H1 (cell line): ENCODE data around the gene SIPA1L3. TPM values are rescaled to one million over a fixed set of nuclear protein-coding genes. Genes with fewer than 3 reads are reported as not detected.
A peak's percentile ranks its signal among the peaks of the same experiment; 100 is the strongest.

Experiments used
- CTCF ChIA-PET: fragments of 300-600 bp; sonication (Branson Sonifier 250); formaldehyde crosslinking; loops from one replicate; lab custom pipeline; 2021; ENCODE audit not compliant: partially characterized antibody; lab: Charles Lee
- POLR2A ChIA-PET: fragments of 300-600 bp; sonication (Branson Sonifier 250); formaldehyde crosslinking; loops from one replicate; lab custom pipeline; 2021; ENCODE audit warnings: inconsistent platforms; ENCODE audit not compliant: partially characterized antibody; lab: Charles Lee
- DNase-seq, 2 experiments: peaks; one replicate each; pipeline versions ENCODE4 v3.0.0 to v3.0.0-alpha.2; 2010 to 2022; ENCODE audit warnings: low spot score in 2 of 2, low read depth in 1 of 2, mixed read lengths in 1 of 2
- FAIRE-seq: peaks from 2 replicates; lab custom pipeline; 2011; peaks lifted over from hg19 to GRCh38; lab: Jason Lieb, UNC
- H2AFZ ChIP-seq: 2 replicates; pipeline ENCODE4 v1.8.1; 2012; ENCODE audit warnings: low read length, inconsistent platforms
- H2AK5ac ChIP-seq: 2 replicates; pipeline ENCODE4 v1.6.1; 2013; ENCODE audit warnings: low read depth, low read length
- H2BK120ac ChIP-seq: replicated peaks from 2 replicates; pipeline ENCODE3; 2013; ENCODE audit warnings: low read depth, low read length, inconsistent platforms
- H2BK12ac ChIP-seq: 2 replicates; pipeline ENCODE4 v1.6.1; 2013; ENCODE audit warnings: low read depth, low read length
- H2BK15ac ChIP-seq: 2 replicates; pipeline ENCODE4 v1.6.1; 2013; ENCODE audit warnings: low read length
- H2BK20ac ChIP-seq: 2 replicates; pipeline ENCODE4 v1.6.1; 2013; ENCODE audit warnings: low read length
- H2BK5ac ChIP-seq: 2 replicates; pipeline ENCODE4 v1.6.1; 2013; ENCODE audit warnings: low read depth, low read length
- H3K14ac ChIP-seq: 2 replicates; pipeline ENCODE4 v1.6.1; 2013; ENCODE audit warnings: inconsistent platforms; ENCODE audit not compliant: insufficient read length
- H3K18ac ChIP-seq: 2 replicates; pipeline ENCODE4 v1.6.1; 2013; ENCODE audit warnings: low read length; ENCODE audit errors: extremely low read depth
- H3K23ac ChIP-seq: 2 replicates; pipeline ENCODE4 v1.6.1; 2013; ENCODE audit warnings: inconsistent platforms; ENCODE audit not compliant: insufficient read length
- H3K23me2 ChIP-seq: 2 replicates; pipeline ENCODE4 v1.6.1; 2013; ENCODE audit warnings: low read depth, low read length
- H3K27ac ChIP-seq: 2 replicates; pipeline ENCODE4 v1.6.1; 2011; ENCODE audit warnings: low read depth, low read length, inconsistent platforms
- H3K27me3 ChIP-seq, 4 experiments: replicated peaks in 1 of 4; 1 replicate in 1 of 4; 2 replicates in 3 of 4; pipeline versions ENCODE4 v1.6.1 to v1.8.1; 2011 to 2013; ENCODE audit warnings: low read length in 3 of 4, mild to moderate bottlenecking in 3 of 4, inconsistent platforms in 2 of 4, mixed read lengths in 2 of 4, moderate library complexity in 1 of 4; ENCODE audit not compliant: control insufficient read depth in 3 of 4, insufficient read depth in 3 of 4; ENCODE audit errors: extremely low read depth in 1 of 4
- H3K36me3 ChIP-seq, 4 experiments: 2 replicates each; pipeline versions ENCODE4 v1.6.1 to v1.8.1; 2011 to 2013; ENCODE audit warnings: mild to moderate bottlenecking in 4 of 4, low read length in 3 of 4, moderate library complexity in 2 of 4, control low read depth in 1 of 4, inconsistent platforms in 1 of 4; ENCODE audit not compliant: insufficient read depth in 4 of 4, control insufficient read depth in 2 of 4
- H3K4ac ChIP-seq: replicated peaks from 2 replicates; pipeline ENCODE3; 2013; ENCODE audit warnings: low read length, low read depth, mixed read lengths, inconsistent platforms; ENCODE audit not compliant: insufficient read length
- H3K4me1 ChIP-seq, 4 experiments: replicated peaks in 1 of 4; 1 replicate in 1 of 4; 2 replicates in 3 of 4; pipeline versions ENCODE4 v1.6.1 to v1.8.1; 2011 to 2013; ENCODE audit warnings: low read length in 3 of 4, inconsistent platforms in 2 of 4, mixed read lengths in 1 of 4; ENCODE audit not compliant: insufficient read depth in 4 of 4, control insufficient read depth in 3 of 4
- H3K4me2 ChIP-seq, 2 experiments: 2 replicates each; pipeline versions ENCODE4 v1.6.1 to v1.8.1; 2011 to 2013; ENCODE audit warnings: low read depth in 2 of 2, low read length in 2 of 2, control low read depth in 1 of 2, inconsistent platforms in 1 of 2, mild to moderate bottlenecking in 1 of 2; ENCODE audit not compliant: insufficient read depth in 1 of 2
- H3K4me3 ChIP-seq, 4 experiments: fragments of 200-600, 300-600 bp in 1 of 4; sonication (generic), shearing (Covaris generic), sonication (Bioruptor Twin) in 1 of 4; 2 replicates each; pipeline versions ENCODE4 v1.5.1 to v1.8.1; 2011 to 2016; ENCODE audit warnings: low read length in 4 of 4, low read depth in 3 of 4, control low read depth in 2 of 4, inconsistent platforms in 2 of 4, mild to moderate bottlenecking in 2 of 4, mixed read lengths in 1 of 4, moderate library complexity in 1 of 4; ENCODE audit not compliant: insufficient read depth in 2 of 4; ENCODE audit errors: extremely low read depth in 1 of 4
- H3K56ac ChIP-seq: replicated peaks from 2 replicates; pipeline ENCODE3; 2013; ENCODE audit warnings: low read depth, mild to moderate bottlenecking, mixed read lengths, low read length, inconsistent platforms; ENCODE audit not compliant: insufficient read length
- H3K79me1 ChIP-seq: 2 replicates; pipeline ENCODE4 v1.6.1; 2013; ENCODE audit warnings: low read depth, low read length, control low read depth
- H3K79me2 ChIP-seq, 2 experiments: 2 replicates each; pipeline versions ENCODE4 v1.6.1 to v1.8.1; 2012 to 2013; ENCODE audit warnings: low read length in 2 of 2, mild to moderate bottlenecking in 2 of 2, inconsistent platforms in 1 of 2; ENCODE audit not compliant: insufficient read depth in 2 of 2, control insufficient read depth in 1 of 2
- H3K9ac ChIP-seq, 4 experiments: replicated peaks in 1 of 4; 1 replicate in 1 of 4; 2 replicates in 3 of 4; pipeline versions ENCODE4 v1.6.1 to v1.8.1; 2011 to 2013; ENCODE audit warnings: low read depth in 3 of 4, low read length in 3 of 4, control low read depth in 2 of 4, mild to moderate bottlenecking in 2 of 4, moderate library complexity in 2 of 4, inconsistent platforms in 1 of 4; ENCODE audit errors: extremely low read depth in 1 of 4
- H3K9me3 ChIP-seq, 2 experiments: 2 replicates each; pipeline versions ENCODE4 v1.6.1 to v1.8.1; 2012 to 2013; ENCODE audit warnings: mild to moderate bottlenecking in 2 of 2, moderate library complexity in 2 of 2, control low read depth in 1 of 2, inconsistent platforms in 1 of 2, low read depth in 1 of 2, low read length in 1 of 2, mixed read lengths in 1 of 2; ENCODE audit not compliant: insufficient read depth in 2 of 2
- H4K20me1 ChIP-seq, 2 experiments: replicated peaks in 1 of 2; 2 replicates each; pipeline versions ENCODE3 to v1.8.1; 2011 to 2013; ENCODE audit warnings: inconsistent platforms in 2 of 2, low read length in 2 of 2, mild to moderate bottlenecking in 1 of 2; ENCODE audit not compliant: insufficient read depth in 2 of 2, control insufficient read depth in 1 of 2
- H4K5ac ChIP-seq: 2 replicates; pipeline ENCODE4 v1.6.1; 2013; ENCODE audit warnings: low read length, low read depth, mixed read lengths, inconsistent platforms; ENCODE audit not compliant: insufficient read length
- H4K8ac ChIP-seq: 2 replicates; pipeline ENCODE4 v1.8.0; 2013; ENCODE audit warnings: mild to moderate bottlenecking, moderate library complexity, low read length, inconsistent platforms; ENCODE audit not compliant: insufficient read depth; ENCODE audit errors: extremely low read depth
- H4K91ac ChIP-seq: replicated peaks from 2 replicates; pipeline ENCODE3; 2013; ENCODE audit warnings: low read length, mixed read lengths, inconsistent platforms; ENCODE audit not compliant: insufficient read length
- BCL11A ChIP-seq, 2 experiments: IDR thresholded peaks; one replicate each; pipeline ENCODE4 v1.6.1; 2011; ENCODE audit warnings: low read depth in 2 of 2, low read length in 2 of 2, mild to moderate bottlenecking in 2 of 2
- BRCA1 ChIP-seq: IDR thresholded peaks from 2 replicates; pipeline ENCODE4 v1.6.1; 2012; ENCODE audit warnings: low read depth, low read length, improper control_type of control experiment
- CHD1 ChIP-seq: IDR thresholded peaks from 2 replicates; pipeline ENCODE4 v1.6.1; 2012; ENCODE audit warnings: low read depth, low read length, improper control_type of control experiment
- FOSL1 ChIP-seq: IDR thresholded peaks from 2 replicates; pipeline ENCODE4 v1.6.1; 2011; ENCODE audit warnings: mild to moderate bottlenecking, low read depth, low read length, moderate library complexity; ENCODE audit not compliant: insufficient read depth
- GABPA ChIP-seq: IDR thresholded peaks from 2 replicates; pipeline ENCODE4 v1.6.1; 2011; ENCODE audit warnings: mild to moderate bottlenecking, low read length, moderate library complexity, borderline replicate concordance; ENCODE audit not compliant: insufficient read depth
- KDM1A ChIP-seq: fragments of 200-600, 300-600 bp; sonication (generic); IDR thresholded peaks from 2 replicates; pipeline ENCODE4 v1.7.1; 2016; ENCODE audit warnings: mild to moderate bottlenecking, low read length, borderline replicate concordance
- KDM5A ChIP-seq: fragments of 200-600 bp; IDR thresholded peaks from 2 replicates; pipeline ENCODE4 v1.7.1; 2012; ENCODE audit warnings: mild to moderate bottlenecking, low read length, inconsistent platforms, mixed read lengths
- POLR2AphosphoS5 ChIP-seq: IDR thresholded peaks from 2 replicates; pipeline ENCODE4 v1.6.1; 2011; ENCODE audit warnings: low read depth, low read length
- RAD21 ChIP-seq, 2 experiments: IDR thresholded peaks in 1 of 2; conservative IDR thresholded peaks in 1 of 2; 2 replicates each; pipeline ENCODE4 v1.6.1; 2011; ENCODE audit warnings: low read depth in 2 of 2, low read length in 2 of 2, improper control_type of control experiment in 1 of 2, inconsistent platforms in 1 of 2, mild to moderate bottlenecking in 1 of 2, moderate library complexity in 1 of 2
- SIRT6 ChIP-seq: IDR thresholded peaks from one replicate; pipeline ENCODE4 v1.7.1; 2012; ENCODE audit warnings: low read length, inconsistent platforms
- SIX5 ChIP-seq: IDR thresholded peaks from 2 replicates; pipeline ENCODE4 v1.6.1; 2011; ENCODE audit warnings: mild to moderate bottlenecking, low read depth, low read length
- SRF ChIP-seq: IDR thresholded peaks from 2 replicates; pipeline ENCODE4 v1.6.1; 2011; ENCODE audit warnings: mild to moderate bottlenecking, low read depth, low read length, moderate library complexity
- TAF1 ChIP-seq: IDR thresholded peaks from 2 replicates; pipeline ENCODE4 v1.6.1; 2011; ENCODE audit warnings: mild to moderate bottlenecking, low read depth, low read length
- WGBS, 2 experiments: shearing (Covaris generic) in 1 of 2; methylation state at CpG; one replicate each; pipeline versions ENCODE4 v1.1.6 to v1.1.7; 2013 to 2015; ENCODE audit warnings: low lambda C conversion rate in 2 of 2, mixed read lengths in 2 of 2, inconsistent platforms in 1 of 2, low coverage in 1 of 2, missing lambda C conversion rate in 1 of 2; ENCODE audit not compliant: insufficient replicate concordance in 2 of 2, insufficient coverage in 1 of 2, insufficient read length in 1 of 2; ENCODE audit errors: extremely low coverage in 1 of 2, missing lambda C conversion rate in 1 of 2; 5-methylcytosine and 5-hydroxymethylcytosine counted together
- polyA plus RNA-seq, 7 experiments: library from polyadenylated mRNA; depleted of rRNA in 3 of 7; stranded (reverse) in 5 of 7; unstranded in 2 of 7; fragments of >200 nt in 5 of 7; fragments of 200-250 nt in 2 of 7; gene quantifications; 1 replicate in 5 of 7; 2 replicates in 1 of 7; 4 replicates in 1 of 7; pipeline versions ENCODE4 v1.2.1 to v1.2.3, GENCODE V29; 2011 to 2013; ENCODE audit warnings: missing spikeins in 2 of 7, mixed read lengths in 2 of 7
- total RNA-seq: library from RNA; stranded (reverse); fragmentation: NEBNext Ultra II Directional; extraction: Animal tissue kit (Norgen Biotek cat#: 25700); gene quantifications from 2 replicates; pipeline ENCODE4 v1.2.1, GENCODE V29; 2021

SIPA1L3 gene
- total and polyA plus RNA-seq, 2 of the 8 experiments (the other 6 are each of a cell fraction or from before 2014, with no cell fraction given) = 15.0 to 54.9 TPM

GRCh38 chr19:38173291-38174041, 266.5 kb downstream of the SIPA1L3 start:
- Histone ChIP-seq H3K4me3 (no peak overlapping the region), H4K5ac (no peak overlapping the region), H3K4me1 (peaks cover 2 to 9% (median 4%) of the 10 kb centered on the region in 4 experiments), H2BK15ac (no peak overlapping the region), H3K79me1 (no peaks in the 10 kb centered on the region), H4K20me1 (no peaks in the 10 kb centered on the region), H3K9me3 (no peaks in the 10 kb centered on the region), H3K23me2 (no peaks in the 10 kb centered on the region; the same call in 1 of the 2 replicates), H2BK5ac (peak overlapping the region; percentile 35; the same call in 1 of the 2 replicates), H3K27me3 (no peaks in the 10 kb centered on the region), H4K91ac (no peak overlapping the region), H4K8ac (no peak overlapping the region), H3K18ac (no peak overlapping the region; the same call in 1 of the 2 replicates), H2BK20ac (no peak overlapping the region), H3K9ac (no peak overlapping the region), H3K27ac (no peak overlapping the region), H2AFZ (no peak overlapping the region), H3K4ac (no peak overlapping the region), H3K23ac (no peak overlapping the region), H2BK12ac (no peak overlapping the region), H3K14ac (no peak overlapping the region), H3K36me3 (no peaks in the 10 kb centered on the region; a peak in 1 of 8 replicates), H2AK5ac (no peak overlapping the region), H3K79me2 (no peaks in the 10 kb centered on the region), H2BK120ac (no peak overlapping the region), H3K56ac (no peak overlapping the region), H3K4me2 (no peak overlapping the region)
- ChIA-PET CTCF (interaction anchor here (0.9 to 1.2 kb wide), 2 partner anchors 31 to 36 kb away, joined by 3 read pairs; no protein-coding TSS in a partner anchor), POLR2A (interaction anchor here (0.9 to 1.4 kb wide), 2 partner anchors 10 to 29 kb away, joined by 3 to 4 read pairs; no protein-coding TSS in a partner anchor)
- 85% methylated on average over 21 of the region's 22 CpGs; no CpG with 5 or more reads in 1 of the 2 experiments for WGBS, 2 experiments
- FAIRE-seq = no peak
- DNase-seq = no peak
- no peak for TF ChIP-seq RAD21 (IDR thresholded peaks at IDR 0.05 in 1 of 2, conservative IDR thresholded peaks at IDR 0.05 in 1 of 2; ENCODE audit: low read depth in 2 of 2, low read length in 2 of 2)
- TF ChIP-seq POLR2AphosphoS5 = no peak
- TF ChIP-seq GABPA = no peak
- no peak for TF ChIP-seq KDM1A
- no peak for TF ChIP-seq SIRT6
- TF ChIP-seq TAF1 = no peak
- TF ChIP-seq BCL11A (IDR thresholded peaks at IDR 0.05; ENCODE audit: low read depth in 2 of 2, low read length in 2 of 2) = no peak
- no peak for TF ChIP-seq CHD1
- no peak for TF ChIP-seq BRCA1
- no peak for TF ChIP-seq SIX5
- TF ChIP-seq SRF = no peak
- TF ChIP-seq KDM5A = no peak
- TF ChIP-seq FOSL1 = no peak
